ENCODE results near the gene FOXO3. TPM values are rescaled to one million over a fixed set of nuclear protein-coding genes. Genes with fewer than 3 reads are reported as not detected.
"Not testable (repeated sequence)": the region's sequence is repeated elsewhere in the genome, so short reads cannot be mapped to it uniquely, and the experiment has no call there.

Gene FOXO3
- total RNA-seq, result 10 to 100 TPM; 19.1 to 19.3 TPM

GRCh38 chr6:108560463-108561308, at the start of gene FOXO3:
Gene FOXO3 (plus strand): TSS chr6:108560917. CDS start chr6:108561209, 292 bp downstream.
- H3K4me1 Mint-ChIP-seq, result peaks cover 48% of the 10 kb centered on the region
- H3K9me3 Mint-ChIP-seq, result no peaks in the 10 kb centered on the region
- peaks cover 11% of the 10 kb centered on the region for H3K27me3 Mint-ChIP-seq
- ChIA-PET CTCF (no interaction called here), POLR2A (interaction anchor here (0.8 to 4.5 kb wide), 13 partner anchors 14 to 930 kb away, joined by 3 to 29 read pairs (median 4); partner anchors contain the start of genes CD164, CEP57L1 and SESN1)
- peak within 1 kb of the TSS; percentile 73 for H3K27ac Mint-ChIP-seq
- peak within 1 kb of the TSS; percentile 80 for H3K4me3 Mint-ChIP-seq
- peaks cover 15% of the 10 kb centered on the region for H3K36me3 Mint-ChIP-seq (ENCODE audit: low read depth)
- DNase-seq, result peak; percentile 63

DNA sequence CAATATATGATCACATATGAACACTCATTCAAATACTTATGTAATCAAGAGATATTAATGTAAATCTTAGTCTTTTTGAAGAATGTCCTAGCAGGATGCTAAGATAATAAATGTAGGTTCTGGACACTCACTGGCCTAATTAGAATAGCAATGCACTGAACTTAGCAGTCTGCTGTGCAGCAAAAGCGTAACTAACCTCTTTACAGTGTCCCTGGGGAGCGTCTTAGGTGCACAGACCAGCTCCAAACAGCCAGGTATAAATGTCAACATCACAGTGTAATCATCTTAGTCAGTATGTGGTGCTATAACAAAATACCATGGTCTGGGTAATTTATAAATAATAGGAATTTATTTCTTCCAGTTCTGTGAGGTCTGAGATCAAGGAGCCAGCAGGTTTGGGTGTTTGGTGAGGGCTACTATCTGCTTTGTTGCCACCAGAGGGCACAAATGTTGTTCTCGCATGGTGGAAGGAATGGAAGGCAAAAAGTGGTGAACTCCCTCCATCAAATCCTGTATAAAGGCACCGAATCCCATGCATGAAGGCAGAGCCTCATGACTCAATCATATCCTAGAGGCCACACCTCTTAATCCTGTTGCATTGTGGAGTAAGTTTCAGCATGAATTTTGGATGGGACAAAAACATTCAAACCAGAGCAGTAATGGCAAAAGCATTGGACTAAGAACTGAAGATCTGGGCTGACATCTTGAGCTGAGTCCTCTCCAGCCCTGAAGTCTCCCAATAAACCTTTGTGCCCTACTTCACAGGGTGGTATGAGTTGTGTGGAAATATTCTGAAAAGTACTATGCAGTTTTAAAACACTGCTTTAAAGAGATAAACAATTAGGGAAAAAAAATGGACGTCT, 41.8 kb upstream of the FOXO3 start:
- H3K9me3 Mint-ChIP-seq, result no peaks in the 10 kb centered on the region
- no peaks in the 10 kb centered on the region for H3K36me3 Mint-ChIP-seq (ENCODE audit: low read depth)
- no peak overlapping the region for H3K27ac Mint-ChIP-seq
- no peak for DNase-seq
- CTCF ChIA-PET, result interaction anchor here (0.5 to 1.9 kb wide), 5 partner anchors 9 to 553 kb away, joined by 3 to 15 read pairs (median 3); no protein-coding TSS in a partner anchor
- no peak overlapping the region for H3K4me3 Mint-ChIP-seq
- H3K4me1 Mint-ChIP-seq, result no peaks in the 10 kb centered on the region
- POLR2A ChIA-PET, result no interaction called here
- peaks cover 4% of the 10 kb centered on the region for H3K27me3 Mint-ChIP-seq

- CTCF ChIA-PET, result interaction anchor here (1.4 to 1.5 kb wide), 2 partner anchors 11 to 314 kb away, joined by 4 to 5 read pairs; no protein-coding TSS in a partner anchor
- Mint-ChIP-seq H3K27ac (no peak overlapping the region), H3K4me1 (no peaks in the 10 kb centered on the region), H3K4me3 (no peak overlapping the region), H3K9me3 (no peaks in the 10 kb centered on the region), H3K36me3 (ENCODE audit: low read depth) (no peaks in the 10 kb centered on the region), H3K27me3 (peaks cover 4% of the 10 kb centered on the region)
- no peak for DNase-seq
- POLR2A ChIA-PET, result interaction anchor here (1.0 kb wide), 1 partner anchor 36 kb away, joined by 4 read pairs; no protein-coding TSS in a partner anchor
These were observed 39.1 kb upstream of the FOXO3 start for GRCh38 chr6:108521616-108522107.

GRCh38 chr6:108523697-108524096, 37.0 kb upstream of the FOXO3 start:
- Mint-ChIP-seq H3K4me1 (no peaks in the 10 kb centered on the region), H3K9me3 (no peaks in the 10 kb centered on the region), H3K36me3 (ENCODE audit: low read depth) (no peaks in the 10 kb centered on the region), H3K4me3 (no peak overlapping the region), H3K27me3 (peaks cover 4% of the 10 kb centered on the region), H3K27ac (no peak overlapping the region)
- ChIA-PET POLR2A (no interaction called here), CTCF (interaction anchor here (0.9 to 1.5 kb wide), 2 partner anchors 475 to 550 kb away, joined by 3 to 4 read pairs; no protein-coding TSS in a partner anchor)
- DNase-seq, result no peak

- CTCF ChIA-PET, result interaction anchor here (0.9 to 1.5 kb wide), 4 partner anchors 20 to 549 kb away, joined by 3 to 4 read pairs (median 3); no protein-coding TSS in a partner anchor
- Mint-ChIP-seq H3K4me3 (no peak overlapping the region), H3K9me3 (no peaks in the 10 kb centered on the region), H3K27ac (no peak overlapping the region), H3K4me1 (no peaks in the 10 kb centered on the region), H3K36me3 (ENCODE audit: low read depth) (no peaks in the 10 kb centered on the region), H3K27me3 (peaks cover 4% of the 10 kb centered on the region)
- POLR2A ChIA-PET, result no interaction called here
- no peak for DNase-seq
These were observed 36.0 kb upstream of the FOXO3 start for GRCh38 chr6:108524528-108525248.

- Mint-ChIP-seq H3K27ac (no peak overlapping the region), H3K4me1 (no peaks in the 10 kb centered on the region), H3K9me3 (no peaks in the 10 kb centered on the region), H3K4me3 (no peak overlapping the region), H3K36me3 (ENCODE audit: low read depth) (no peaks in the 10 kb centered on the region), H3K27me3 (peaks cover 4% of the 10 kb centered on the region)
- CTCF ChIA-PET, result interaction anchor here (1.5 kb wide), 1 partner anchor 413 kb away, joined by 3 read pairs; no protein-coding TSS in a partner anchor
- POLR2A ChIA-PET, result no interaction called here
- DNase-seq, result no peak
These were observed 34.0 kb upstream of the FOXO3 start for GRCh38 chr6:108526739-108527174.

DNA sequence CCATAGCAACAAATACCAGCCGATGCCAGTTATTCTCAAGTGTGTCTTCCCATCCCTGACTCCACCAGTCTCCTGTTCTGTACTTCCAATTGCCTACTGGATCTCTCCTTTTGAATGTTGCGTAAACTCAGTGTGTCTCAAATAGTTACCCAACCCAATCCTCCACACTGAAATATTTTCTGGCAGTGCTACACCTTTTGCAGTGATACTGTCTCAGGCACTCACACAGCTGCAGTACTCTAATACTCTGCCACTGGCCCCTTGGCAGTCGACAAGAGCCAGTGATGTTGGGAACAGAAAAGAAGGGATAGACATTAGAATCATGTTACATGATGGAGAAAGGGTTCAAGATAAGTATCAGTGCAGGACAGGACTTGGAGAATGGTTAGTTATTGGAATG, 31.8 kb upstream of the FOXO3 start:
- DNase-seq, result no peak
- H3K27me3 Mint-ChIP-seq, result peaks cover 7% of the 10 kb centered on the region
- POLR2A ChIA-PET, result no interaction called here
- no peaks in the 10 kb centered on the region for H3K9me3 Mint-ChIP-seq
- no peaks in the 10 kb centered on the region for H3K36me3 Mint-ChIP-seq (ENCODE audit: low read depth)
- no peak overlapping the region for H3K4me3 Mint-ChIP-seq
- H3K4me1 Mint-ChIP-seq, result no peaks in the 10 kb centered on the region
- CTCF ChIA-PET, result interaction anchor here (1.1 kb wide), 3 partner anchors 9 to 414 kb away, joined by 3 to 4 read pairs (median 3); no protein-coding TSS in a partner anchor
- no peak overlapping the region for H3K27ac Mint-ChIP-seq

DNA sequence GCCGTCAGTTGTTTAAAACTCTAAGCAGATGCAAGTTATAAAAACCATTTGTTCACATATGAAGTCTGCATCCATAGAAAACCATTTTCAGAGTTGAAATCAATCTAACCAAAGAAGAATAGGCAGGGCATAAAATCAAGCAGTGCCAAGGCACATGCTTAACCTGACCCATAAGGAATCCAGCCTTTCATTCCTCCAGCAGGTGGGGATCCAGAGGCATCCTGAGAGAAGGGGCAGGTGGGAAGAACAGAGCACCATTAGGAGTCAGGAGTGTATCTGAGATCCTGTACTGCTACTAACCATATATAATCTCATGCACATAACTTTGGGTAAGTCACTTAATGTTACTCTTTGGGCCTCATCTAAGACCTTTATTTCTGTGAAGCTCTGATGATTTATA, 29.4 kb upstream of the FOXO3 start:
- Mint-ChIP-seq H3K4me1 (no peaks in the 10 kb centered on the region), H3K27ac (no peak overlapping the region), H3K36me3 (ENCODE audit: low read depth) (no peaks in the 10 kb centered on the region), H3K27me3 (peaks cover 3% of the 10 kb centered on the region), H3K9me3 (no peaks in the 10 kb centered on the region), H3K4me3 (no peak overlapping the region)
- no peak for DNase-seq
- POLR2A ChIA-PET, result no interaction called here
- CTCF ChIA-PET, result no interaction called here

DNA sequence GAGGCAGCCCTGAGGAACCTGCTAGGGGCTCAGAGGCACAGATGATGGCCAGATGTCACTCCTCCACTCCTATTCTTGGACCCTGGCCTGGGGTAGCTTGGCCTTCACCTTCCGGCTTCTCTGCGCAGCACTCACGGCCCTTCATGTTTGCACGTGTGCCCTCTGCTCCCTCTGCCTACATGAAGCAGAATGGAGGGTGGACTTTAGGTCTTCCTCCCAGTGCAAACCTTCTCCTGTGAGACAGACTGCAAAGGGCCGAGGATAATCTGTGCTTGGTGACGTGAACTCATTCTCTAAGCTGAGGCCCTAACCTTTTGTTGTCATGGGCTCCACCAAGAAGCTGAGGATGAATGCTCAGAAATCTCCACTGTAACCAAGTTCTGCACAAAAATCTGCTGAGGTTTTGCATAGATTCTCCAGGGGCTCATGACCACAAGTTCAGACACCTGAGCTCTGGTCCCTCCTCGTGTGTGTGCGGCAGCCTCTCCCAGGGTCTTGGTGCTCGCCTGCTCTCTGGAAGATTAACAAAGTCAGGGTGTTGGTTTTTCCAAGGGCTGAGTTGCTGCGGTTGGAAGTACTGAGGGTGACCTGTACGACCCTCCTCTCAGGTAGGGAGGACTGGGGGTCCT, 25.5 kb upstream of the FOXO3 start:
- no peak overlapping the region for H3K27ac Mint-ChIP-seq
- no peak overlapping the region for H3K4me3 Mint-ChIP-seq

GRCh38 chr6:108535920-108536535, 24.7 kb upstream of the FOXO3 start:
- H3K27ac Mint-ChIP-seq; H3K4me1 Mint-ChIP-seq; DNase-seq; H3K4me3 Mint-ChIP-seq; H3K27me3 Mint-ChIP-seq; H3K9me3 Mint-ChIP-seq; POLR2A ChIA-PET; H3K36me3 Mint-ChIP-seq (ENCODE audit: low read depth): not testable (repeated sequence)
- CTCF ChIA-PET, result interaction anchor here (0.7 to 1.4 kb wide), 2 partner anchors 300 to 357 kb away, joined by 3 read pairs; no protein-coding TSS in a partner anchor

More for the DNA sequence above, 25.5 kb upstream of the FOXO3 start:
- Mint-ChIP-seq H3K4me1 (no peaks in the 10 kb centered on the region), H3K27me3 (peaks cover 8% of the 10 kb centered on the region), H3K9me3 (no peaks in the 10 kb centered on the region), H3K36me3 (ENCODE audit: low read depth) (no peaks in the 10 kb centered on the region)
- no peak for DNase-seq
- ChIA-PET POLR2A (no interaction called here), CTCF (interaction anchor here (0.5 kb wide), 1 partner anchor 1250 kb away, joined by 4 read pairs; no protein-coding TSS in a partner anchor)

- H3K27ac Mint-ChIP-seq, result no peak overlapping the region
- H3K4me1 Mint-ChIP-seq, result peaks cover 23% of the 10 kb centered on the region
- CTCF ChIA-PET, result interaction anchor here (0.6 to 4.1 kb wide), 27 partner anchors 14 to 548 kb away, joined by 3 to 70 read pairs (median 4); partner anchors contain the start of gene ARMC2
- no peaks in the 10 kb centered on the region for H3K36me3 Mint-ChIP-seq (ENCODE audit: low read depth)
- POLR2A ChIA-PET, result interaction anchor here (1.1 to 2.6 kb wide), 4 partner anchors 15 to 531 kb away, joined by 3 to 12 read pairs (median 6); partner anchors contain the start of gene FOXO3
- H3K9me3 Mint-ChIP-seq, result no peaks in the 10 kb centered on the region
- H3K4me3 Mint-ChIP-seq, result peak overlapping the region; percentile 40
- H3K27me3 Mint-ChIP-seq, result peaks cover 18% of the 10 kb centered on the region
- peak; percentile 78 for DNase-seq
These were observed 18.6 kb upstream of the FOXO3 start for GRCh38 chr6:108541843-108542759.

All from activated CD4-positive, alpha-beta memory T cell treated with anti-CD3 and anti-CD28 coated beads, Interleukin-2, amount 10 ng/mL, durations not matched to agents 7 days and 5 days (primary cell).